Stomach (tissue), 4 donors: Measurements from ENCODE around the gene G2E3.

ENCODE experiments used
- CTCF ChIP-seq, 7 experiments: fragments of 450-650 bp in 4 of 7; fragments of 200-600 bp in 3 of 7; sonication (generic) in 3 of 7; IDR thresholded peaks; one replicate each; pipeline ENCODE4 v1.5.1; 2016 to 2019; ENCODE audit warnings: antibody characterized with exemption in 7 of 7, control low read depth in 2 of 7, mild to moderate bottlenecking in 1 of 7
- POLR2A ChIP-seq, 4 donors: fragments of 450-650 bp; IDR thresholded peaks; one replicate each; pipeline ENCODE4 v1.6.1; 2016; ENCODE audit warnings: antibody characterized with exemption in 4 of 4, control low read depth in 2 of 4, mild to moderate bottlenecking in 1 of 4, moderate library complexity in 1 of 4
- POLR2AphosphoS5 ChIP-seq, 3 donors: sonication (generic); formaldehyde crosslinking; IDR thresholded peaks; one replicate each; pipeline ENCODE4 v1.6.1; 2016; ENCODE audit warnings: antibody characterized with exemption in 3 of 3

GRCh38 chr14:30564868-30565248 is 5.9 kb downstream of the G2E3 start:
- no peak for TF ChIP-seq CTCF (IDR thresholded peaks at IDR 0.05)
- TF ChIP-seq POLR2AphosphoS5 (IDR thresholded peaks at IDR 0.05): no peak
- no peak for TF ChIP-seq POLR2A (IDR thresholded peaks at IDR 0.05)
